ENCODE results near the gene EHD1.

- no peak for TF ChIP-seq POLR2A (IDR thresholded peaks at IDR 0.05)
- TF ChIP-seq CTCF (IDR thresholded peaks at IDR 0.05), result no peak
Observed at GRCh38 chr11:64905516-64906313, 27.3 kb upstream of the EHD1 start.

Data from esophagus squamous epithelium (tissue), 4 donors.